Adrenal gland (tissue), 12 donors: ENCODE data around the gene RPL22. TPM values are rescaled to one million over a fixed set of nuclear protein-coding genes. Genes with fewer than 3 reads are reported as not detected.

Experiments used
- DNase-seq, 7 donors: peaks; one replicate each; pipeline ENCODE4 v3.0.0-alpha.2; 2019 to 2020
- H3K27ac ChIP-seq, 5 donors: fragments of 200-600 bp; sonication (generic) in 4 of 5; 1 replicate in 3 of 5; 2 replicates in 2 of 5; pipeline versions ENCODE4 v1.5.1 to v1.8.0; 2016 to 2020; ENCODE audit warnings: mild to moderate bottlenecking in 1 of 5
- H3K27me3 ChIP-seq: fragments of 200-600 bp; 2 replicates; pipeline ENCODE4 v1.8.0; 2021
- H3K36me3 ChIP-seq, 2 donors: fragments of 200-600 bp; replicated peaks in 1 of 2; 1 replicate in 1 of 2; 2 replicates in 1 of 2; pipeline versions ENCODE4 v1.5.1 to v1.8.0; 2018 to 2022
- H3K4me1 ChIP-seq, 2 donors: fragments of 200-600 bp; replicated peaks in 1 of 2; 1 replicate in 1 of 2; 2 replicates in 1 of 2; pipeline versions ENCODE4 v1.5.1 to v1.8.0; 2018 to 2021
- H3K4me3 ChIP-seq, 4 donors: fragments of 200-600 bp; sonication (generic) in 3 of 4; one replicate each; pipeline ENCODE4 v1.5.1; 2016 to 2018
- H3K9me3 ChIP-seq, 3 donors: fragments of 200-600 bp; sonication (generic) in 1 of 3; replicated peaks in 1 of 3; 1 replicate in 2 of 3; 2 replicates in 1 of 3; pipeline versions ENCODE4 v1.5.1 to v1.8.0; 2016 to 2021
- CTCF ChIP-seq, 6 experiments: fragments of 450-650 bp in 4 of 6; fragments of 200-600 bp in 2 of 6; sonication (generic) in 1 of 6; IDR thresholded peaks; 1 replicate in 5 of 6; 2 replicates in 1 of 6; pipeline versions ENCODE4 v1.5.1 to v1.8.0; 2016 to 2021; ENCODE audit warnings: antibody characterized with exemption in 6 of 6, mild to moderate bottlenecking in 2 of 6, moderate library complexity in 1 of 6
- POLR2A ChIP-seq, 2 donors: fragments of 450-650 bp; IDR thresholded peaks; one replicate each; pipeline ENCODE4 v1.6.1; 2017; ENCODE audit warnings: antibody characterized with exemption in 2 of 2, mild to moderate bottlenecking in 2 of 2, moderate library complexity in 1 of 2
- WGBS, 4 donors: extraction: QIAGEN DNeasy Blood & Tissue Kit in 2 of 4; methylation state at CpG; one replicate each; pipeline versions ENCODE4 v1.1.5 to v1.1.7; 2013 to 2017; 5-methylcytosine and 5-hydroxymethylcytosine counted together
- intact Hi-C, 2 donors: fragments of 100-400 bp; cut with DNase I; formaldehyde crosslinking; loops; one replicate each; pipeline versions ENCODE4 v1.14.1 to v1.15.0; 2022 to 2023
- polyA plus RNA-seq, 3 donors: library from polyadenylated mRNA; stranded (reverse); fragments of 200-250 nt in 2 of 3; fragments of 350-450 nt in 1 of 3; fragmentation: Illumina TruSeq in 1 of 3; extraction: RNeasy Lipid Tissue Mini Kit (QIAGEN cat#74804) in 1 of 3; gene quantifications; one replicate each; pipeline ENCODE4 v1.2.3, GENCODE V29; 2013 to 2014
- total RNA-seq, 9 donors: library from RNA; depleted of rRNA in 4 of 9; stranded (reverse); fragments of >200 nt in 4 of 9; fragments of 120-200 nt in 1 of 9; fragmentation: NEBNext Ultra II Directional in 1 of 9; extraction: Animal tissue kit (Norgen Biotek cat#: 25700) in 1 of 9; gene quantifications; one replicate each; pipeline versions ENCODE4 v1.1.0 to v1.2.4, GENCODE V29; 2013 to 2023
- donor health status: healthy with polysubstance abuse.
- donor health status: Bipolar disorder and iron deficiency.
- donor health status: DM: yes; HTN: yes; CAD: no.
- donor health status: DM: no; HTN: no; CAD: no.
- donor health status: DM: no; HTN: no; CAD: no.
- donor health status: DM: yes; HTN: yes; CAD: no.

The RPL22 gene
- total and polyA plus RNA-seq, 12 donors = 78.5 to 898 (median 305) TPM

- no peaks in the 10 kb centered on the region for H3K27me3 ChIP-seq
- H3K36me3 ChIP-seq = peaks cover 0 to 19% of the 10 kb centered on the region in 2 donors
- WGBS, 4 donors = 60 to 67% (median 65%) methylated on average over 9 to 10 of the region's 10 CpGs
- H3K4me3 ChIP-seq = peak overlapping the region in 2 of 4 donors; percentile 7 to 97
- H3K9me3 ChIP-seq = no peaks in the 10 kb centered on the region
- intact Hi-C loops = no loop called here
- TF ChIP-seq CTCF (IDR thresholded peaks at IDR 0.05) (no peak), POLR2A (IDR thresholded peaks at IDR 0.05) (no peak)
- peaks cover 10 to 27% of the 10 kb centered on the region in 2 donors for H3K4me1 ChIP-seq
- no peak for DNase-seq
- peak overlapping the region in 4 of 5 donors; percentile 30 to 85 (median 62) for H3K27ac ChIP-seq
These were observed 904 bp upstream of the RPL22 start for GRCh38 chr1:6200188-6200809.

GRCh38 chr1:6198646-6199297, 623 bp downstream of the RPL22 start:
- Histone ChIP-seq H3K4me3 (peak overlapping the region; percentile 78 to 97 (median 88)), H3K27ac (peak overlapping the region in 4 of 5 donors; percentile 75 to 90 (median 79)), H3K4me1 (peaks cover 9 to 21% of the 10 kb centered on the region in 2 donors), H3K27me3 (no peaks in the 10 kb centered on the region), H3K36me3 (peaks cover 0 to 34% of the 10 kb centered on the region in 2 donors), H3K9me3 (no peaks in the 10 kb centered on the region)
- no peak for TF ChIP-seq CTCF (IDR thresholded peaks at IDR 0.05)
- TF ChIP-seq POLR2A (IDR thresholded peaks at IDR 0.05) = no peak
- DNase-seq = peak in 2 of 7 donors; percentile 32 to 40
- WGBS, 4 donors = 0 to 1% (median 1%) methylated on average over 19 to 31 of the region's 31 CpGs
- intact Hi-C loops = no loop called here

- Histone ChIP-seq H3K4me3 (peak overlapping the region in 2 of 4 donors; percentile 78 to 97), H3K9me3 (no peaks in the 10 kb centered on the region), H3K36me3 (peaks cover 0 to 43% of the 10 kb centered on the region in 2 donors), H3K27me3 (no peaks in the 10 kb centered on the region), H3K4me1 (peaks cover 9 to 21% of the 10 kb centered on the region in 2 donors), H3K27ac (no peak overlapping the region)
- no peak for TF ChIP-seq CTCF (IDR thresholded peaks at IDR 0.05)
- 53 to 61% (median 56%) methylated on average over 6 of the region's 6 CpGs for WGBS, 4 donors
- no peak for DNase-seq
- intact Hi-C loops = no loop called here
These were observed 1.5 kb downstream of the RPL22 start for GRCh38 chr1:6197746-6198427.

GRCh38 chr1:6191968-6192367, 7.4 kb downstream of the RPL22 start:
- no peak overlapping the region for H3K4me3 ChIP-seq
- WGBS, 4 donors = 78 to 100% (median 85%) methylated on average over 1 of the region's 1 CpG
- H3K27me3 ChIP-seq = no peaks in the 10 kb centered on the region
- no peak overlapping the region for H3K27ac ChIP-seq
- H3K4me1 ChIP-seq = no peaks in the 10 kb centered on the region
- TF ChIP-seq POLR2A (IDR thresholded peaks at IDR 0.05) (no peak), CTCF (IDR thresholded peaks at IDR 0.05) (no peak)
- no peak for DNase-seq
- peaks cover 0 to 89% of the 10 kb centered on the region in 2 donors for H3K36me3 ChIP-seq
- intact Hi-C loops = no loop called here
- no peaks in the 10 kb centered on the region for H3K9me3 ChIP-seq
